A673 (cell line): Measurements from ENCODE around the gene CLSTN3. TPM values are rescaled to one million over a fixed set of nuclear protein-coding genes. Genes with fewer than 3 reads are reported as not detected.

Source experiments
- BruUV-seq: library from RNA; stranded (reverse); fragments of 400-500 nt; replicated peaks from 2 replicates; lab custom pipeline; 2021; lab: Mats Ljungman, UMichigan
- CTCF ChIA-PET: fragments of 300-600 bp; sonication (Branson Sonifier 250); formaldehyde crosslinking; loops from one replicate; lab custom pipeline; 2022; ENCODE audit warnings: antibody characterized with exemption; lab: Charles Lee
- POLR2A ChIA-PET: fragments of 300-600 bp; sonication (Branson Sonifier 250); formaldehyde crosslinking; loops from one replicate; lab custom pipeline; 2022; ENCODE audit warnings: antibody characterized with exemption; ENCODE audit not compliant: low non-redundant PET; lab: Charles Lee
- DNase-seq: peaks from one replicate; pipeline ENCODE4 v3.0.0-alpha.2; 2015; ENCODE audit warnings: low spot score
- H3K27ac ChIP-seq: fragments of 200-600 bp; sonication (generic); 2 replicates; pipeline ENCODE4 v1.5.1; 2016; ENCODE audit warnings: mixed run types, low read depth, mild to moderate bottlenecking, mixed read lengths, antibody characterized with exemption, low read length; ENCODE audit not compliant: poor library complexity, severe bottlenecking
- H3K27me3 ChIP-seq: fragments of 200-600 bp; sonication (generic); replicated peaks from 2 replicates; pipeline ENCODE4 v1.6.1; 2017; ENCODE audit warnings: mixed run types, low read depth, mild to moderate bottlenecking, mixed read lengths, antibody characterized with exemption, low read length; ENCODE audit not compliant: insufficient read depth, poor library complexity
- H3K36me3 ChIP-seq: fragments of 200-600 bp; sonication (generic); 2 replicates; pipeline ENCODE4 v1.6.1; 2016; ENCODE audit warnings: mixed run types, mild to moderate bottlenecking, mixed read lengths, antibody characterized with exemption, low read length; ENCODE audit not compliant: insufficient read depth, poor library complexity, severe bottlenecking
- H3K4me1 ChIP-seq: fragments of 200-600 bp; sonication (generic); 2 replicates; pipeline ENCODE4 v1.6.1; 2017; ENCODE audit warnings: mixed run types, mild to moderate bottlenecking, mixed read lengths, antibody characterized with exemption, low read length; ENCODE audit not compliant: insufficient read depth, poor library complexity, severe bottlenecking
- H3K4me3 ChIP-seq: fragments of 200-600 bp; sonication (generic); 2 replicates; pipeline ENCODE4 v1.5.1; 2016; ENCODE audit warnings: low read depth, mixed run types, mild to moderate bottlenecking, mixed read lengths, low read length; ENCODE audit not compliant: poor library complexity, severe bottlenecking
- H3K9me3 ChIP-seq: fragments of 200-600 bp; sonication (generic); 2 replicates; pipeline ENCODE4 v1.6.1; 2016; ENCODE audit warnings: mixed run types, low read depth, mild to moderate bottlenecking, mixed read lengths, antibody characterized with exemption, low read length; ENCODE audit not compliant: poor library complexity, severe bottlenecking
- EZH2 ChIP-seq: fragments of 200-600 bp; sonication (generic); IDR thresholded peaks from 2 replicates; pipeline ENCODE4 v1.6.1; 2017; ENCODE audit warnings: borderline replicate concordance, low read depth, mild to moderate bottlenecking, mixed read lengths, antibody characterized with exemption, low read length; ENCODE audit not compliant: poor library complexity, severe bottlenecking
- intact Hi-C: fragments of 100-400 bp; cut with micrococcal nuclease; formaldehyde crosslinking; loops from one replicate; pipeline ENCODE4 v1.10.0; 2022; ENCODE audit not compliant: unreplicated experiment
- total RNA-seq: library from RNA; stranded (reverse); gene quantifications from 2 replicates; pipeline ENCODE4 v1.2.3, GENCODE V29; 2021
- TF ChIP-seq, protein P1 (sequence below): fragments of 300-800, 200-600 bp; sonication (generic); conservative IDR thresholded peaks from 2 replicates; pipeline ENCODE4 v1.5.1; 2017; ENCODE audit warnings: low read depth, mild to moderate bottlenecking, antibody characterized with exemption, low read length, moderate library complexity, mixed read lengths

The CLSTN3 gene
- total RNA-seq, 1 experiment from 2014 or later, result 10.7 TPM

DNA sequence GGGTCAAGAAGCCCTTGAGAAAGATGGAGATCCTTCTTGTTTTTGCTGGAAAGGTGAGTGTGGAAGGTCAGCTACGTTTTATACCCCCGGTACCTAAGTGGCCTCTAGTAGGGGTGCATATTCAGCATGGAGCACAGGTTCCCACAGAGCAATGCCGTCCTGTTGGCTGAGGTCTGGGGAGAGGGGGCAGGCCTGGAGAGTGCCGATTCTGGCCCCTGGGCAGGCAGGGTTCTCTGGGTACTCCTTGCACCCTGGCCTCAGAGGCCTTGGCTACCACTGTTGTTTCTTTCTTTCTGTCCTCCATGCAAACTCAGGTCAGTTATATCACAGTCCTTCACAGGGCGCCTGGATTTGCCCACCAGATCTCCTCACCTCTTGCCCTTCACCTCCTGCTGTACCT is 10.0 kb upstream of the CLSTN3 start:
- Histone ChIP-seq H3K4me3 (no peak overlapping the region), H3K4me1 (no peaks in the 10 kb centered on the region), H3K36me3 (no peaks in the 10 kb centered on the region), H3K27me3 (no peaks in the 10 kb centered on the region), H3K9me3 (no peaks in the 10 kb centered on the region), H3K27ac (no peak overlapping the region)
- ChIA-PET CTCF (no interaction called here), POLR2A (no interaction called here)
- TF ChIP-seq, protein P1, sequence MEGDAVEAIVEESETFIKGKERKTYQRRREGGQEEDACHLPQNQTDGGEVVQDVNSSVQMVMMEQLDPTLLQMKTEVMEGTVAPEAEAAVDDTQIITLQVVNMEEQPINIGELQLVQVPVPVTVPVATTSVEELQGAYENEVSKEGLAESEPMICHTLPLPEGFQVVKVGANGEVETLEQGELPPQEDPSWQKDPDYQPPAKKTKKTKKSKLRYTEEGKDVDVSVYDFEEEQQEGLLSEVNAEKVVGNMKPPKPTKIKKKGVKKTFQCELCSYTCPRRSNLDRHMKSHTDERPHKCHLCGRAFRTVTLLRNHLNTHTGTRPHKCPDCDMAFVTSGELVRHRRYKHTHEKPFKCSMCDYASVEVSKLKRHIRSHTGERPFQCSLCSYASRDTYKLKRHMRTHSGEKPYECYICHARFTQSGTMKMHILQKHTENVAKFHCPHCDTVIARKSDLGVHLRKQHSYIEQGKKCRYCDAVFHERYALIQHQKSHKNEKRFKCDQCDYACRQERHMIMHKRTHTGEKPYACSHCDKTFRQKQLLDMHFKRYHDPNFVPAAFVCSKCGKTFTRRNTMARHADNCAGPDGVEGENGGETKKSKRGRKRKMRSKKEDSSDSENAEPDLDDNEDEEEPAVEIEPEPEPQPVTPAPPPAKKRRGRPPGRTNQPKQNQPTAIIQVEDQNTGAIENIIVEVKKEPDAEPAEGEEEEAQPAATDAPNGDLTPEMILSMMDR, result no peak
- no peak for DNase-seq
- intact Hi-C loops, result no loop called here
- BruUV-seq, result no TSS peak

DNA sequence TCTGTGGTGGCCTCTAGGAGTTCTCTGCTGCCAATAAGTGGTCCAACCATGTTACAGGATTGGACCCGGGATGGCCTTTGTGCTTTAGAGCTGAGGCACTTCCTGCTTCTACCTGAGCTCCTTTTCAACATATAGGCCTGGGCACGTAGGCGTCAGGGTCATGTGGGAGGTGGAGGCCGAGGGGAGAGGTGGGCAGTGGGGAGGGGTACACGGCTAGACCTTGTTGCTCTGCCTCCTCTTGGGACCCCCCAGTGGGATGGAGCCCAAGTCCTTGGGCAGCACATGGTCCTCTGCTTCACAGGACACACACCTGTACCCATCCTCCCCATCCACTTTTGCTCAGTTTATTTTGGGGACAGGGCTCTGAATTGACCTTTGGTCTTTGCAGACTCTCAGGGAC is 8.8 kb upstream of the CLSTN3 start:
- no peak overlapping the region for H3K4me3 ChIP-seq
- intact Hi-C loops, result no loop called here
- ChIA-PET CTCF (no interaction called here), POLR2A (no interaction called here)
- H3K27me3 ChIP-seq, result no peaks in the 10 kb centered on the region
- DNase-seq, result no peak
- no TSS peak for BruUV-seq
- H3K27ac ChIP-seq, result no peak overlapping the region
- H3K9me3 ChIP-seq, result no peaks in the 10 kb centered on the region
- no peaks in the 10 kb centered on the region for H3K4me1 ChIP-seq
- TF ChIP-seq, protein P1, result no peak
- TF ChIP-seq EZH2, result no peak
- no peaks in the 10 kb centered on the region for H3K36me3 ChIP-seq

DNA sequence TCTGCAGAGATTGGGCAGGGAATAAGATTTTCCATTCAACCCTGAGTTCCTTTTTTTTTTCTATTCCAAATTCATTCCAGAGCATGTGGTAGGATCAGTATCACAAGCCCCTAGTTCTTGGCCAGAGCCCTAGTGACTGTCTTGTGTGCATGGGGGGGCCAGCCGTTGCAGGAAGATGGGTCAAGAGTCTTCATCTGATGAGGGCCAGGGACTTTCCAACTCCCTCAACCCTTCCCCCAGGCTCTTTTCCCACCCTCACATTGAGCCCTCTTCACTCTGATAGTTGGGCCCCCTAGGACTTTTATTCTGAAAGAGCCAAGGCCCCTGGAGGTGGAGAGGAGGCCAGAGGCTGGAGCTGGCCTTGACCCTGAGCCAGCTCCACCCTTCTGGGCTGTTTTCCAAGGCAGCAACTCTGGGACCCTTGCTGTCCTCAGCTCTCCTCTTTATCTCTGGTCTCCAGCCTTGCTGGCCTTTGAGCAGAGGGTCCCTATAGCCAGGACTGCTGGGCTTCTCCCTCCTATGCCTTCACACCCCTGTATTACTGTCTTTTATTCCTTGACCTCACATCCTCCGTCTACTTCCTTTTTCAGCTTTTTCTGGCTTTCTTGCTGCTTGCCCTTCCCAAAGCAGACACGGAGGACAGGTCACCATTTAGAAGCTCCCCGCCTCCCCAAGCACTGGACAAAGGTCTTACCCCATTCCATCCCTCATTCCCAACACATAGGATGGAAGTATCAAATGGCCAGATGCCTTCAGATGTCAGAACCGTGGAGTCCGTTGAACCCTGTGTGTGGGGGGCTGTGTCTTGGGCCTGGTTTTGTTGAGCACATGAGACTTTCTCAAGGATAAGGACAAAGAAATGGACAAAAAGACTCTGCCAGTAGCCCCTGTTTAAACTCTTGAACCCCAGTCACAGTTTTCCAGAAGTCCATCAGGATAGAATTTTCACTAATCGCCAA is 7.1 kb upstream of the CLSTN3 start:
- TF ChIP-seq EZH2, result no peak
- TF ChIP-seq, protein P1, result no peak
- H3K36me3 ChIP-seq, result no peaks in the 10 kb centered on the region
- BruUV-seq, result no TSS peak
- no peaks in the 10 kb centered on the region for H3K4me1 ChIP-seq
- H3K27me3 ChIP-seq, result no peaks in the 10 kb centered on the region
- POLR2A ChIA-PET, result no interaction called here
- no peak for DNase-seq
- no peaks in the 10 kb centered on the region for H3K9me3 ChIP-seq
- H3K27ac ChIP-seq, result no peak overlapping the region
- CTCF ChIA-PET, result no interaction called here
- intact Hi-C loops, result no loop called here
- H3K4me3 ChIP-seq, result no peak overlapping the region
